Ovary (tissue), 3 donors: ENCODE data around the gene GNA12.

Experiments used
- EP300 ChIP-seq: sonication (generic); formaldehyde crosslinking; IDR thresholded peaks from one replicate; pipeline ENCODE4 v1.6.1; 2017; ENCODE audit warnings: antibody characterized with exemption
- POLR2A ChIP-seq: fragments of 450-650 bp; IDR thresholded peaks from one replicate; pipeline ENCODE4 v1.6.1; 2017; ENCODE audit warnings: antibody characterized with exemption, mild to moderate bottlenecking, moderate library complexity
- TF ChIP-seq, protein P1 (sequence below), 3 donors: fragments of 450-650 bp in 2 of 3; fragments of 200-600 bp in 1 of 3; IDR thresholded peaks; one replicate each; pipeline versions ENCODE4 v1.5.1 to v1.8.0; 2016 to 2022; ENCODE audit warnings: antibody characterized with exemption in 3 of 3, mild to moderate bottlenecking in 1 of 3
- donor health status: DM: no; HTN: no; CAD: no.

- TF ChIP-seq POLR2A (no peak), EP300 (no peak)
- TF ChIP-seq, protein P1, sequence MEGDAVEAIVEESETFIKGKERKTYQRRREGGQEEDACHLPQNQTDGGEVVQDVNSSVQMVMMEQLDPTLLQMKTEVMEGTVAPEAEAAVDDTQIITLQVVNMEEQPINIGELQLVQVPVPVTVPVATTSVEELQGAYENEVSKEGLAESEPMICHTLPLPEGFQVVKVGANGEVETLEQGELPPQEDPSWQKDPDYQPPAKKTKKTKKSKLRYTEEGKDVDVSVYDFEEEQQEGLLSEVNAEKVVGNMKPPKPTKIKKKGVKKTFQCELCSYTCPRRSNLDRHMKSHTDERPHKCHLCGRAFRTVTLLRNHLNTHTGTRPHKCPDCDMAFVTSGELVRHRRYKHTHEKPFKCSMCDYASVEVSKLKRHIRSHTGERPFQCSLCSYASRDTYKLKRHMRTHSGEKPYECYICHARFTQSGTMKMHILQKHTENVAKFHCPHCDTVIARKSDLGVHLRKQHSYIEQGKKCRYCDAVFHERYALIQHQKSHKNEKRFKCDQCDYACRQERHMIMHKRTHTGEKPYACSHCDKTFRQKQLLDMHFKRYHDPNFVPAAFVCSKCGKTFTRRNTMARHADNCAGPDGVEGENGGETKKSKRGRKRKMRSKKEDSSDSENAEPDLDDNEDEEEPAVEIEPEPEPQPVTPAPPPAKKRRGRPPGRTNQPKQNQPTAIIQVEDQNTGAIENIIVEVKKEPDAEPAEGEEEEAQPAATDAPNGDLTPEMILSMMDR (IDR thresholded peaks at IDR 0.05): no peak
Measured at GRCh38 chr7:2880051-2880450, 35.9 kb upstream of the GNA12 start.
